ENCODE measurements around the gene ACTRT2. TPM values are rescaled to one million over a fixed set of nuclear protein-coding genes. Genes with fewer than 3 reads are reported as not detected.

The ACTRT2 gene
- total and polyA plus RNA-seq, 2 experiments from 2014 or later = not detected

GRCh38 chr1:3068564-3069431 is 47.5 kb downstream of the ACTRT2 start, which contains the start of gene PRDM16:
PRDM16 (plus strand) TSS chr1:3069203; CDS start chr1:3069260, 57 bp downstream.
- in situ Hi-C loops (cut with MboI) = no loop called here
- Histone ChIP-seq H3K27ac (no peak within 1 kb of the TSS), H3K27me3 (replicated peaks; ENCODE audit: insufficient read depth) (peaks cover 82% of the 10 kb centered on the region)

GRCh38 chr1:3069491-3070308 is 48.4 kb downstream of the ACTRT2 start:
- H3F3A ChIP-seq (ENCODE audit: insufficient read depth) = no peaks in the 10 kb centered on the region
- H3K4me2 ChIP-seq (ENCODE audit: unreplicated experiment) = peak overlapping the region; percentile 95
- peaks cover 82% of the 10 kb centered on the region for H3K27me3 ChIP-seq (replicated peaks; ENCODE audit: insufficient read depth)
- H3K4me1 ChIP-seq (ENCODE audit: insufficient read depth) = no peaks in the 10 kb centered on the region
- no peaks in the 10 kb centered on the region for H3K9me2 ChIP-seq (ENCODE audit: insufficient read depth)
- no peaks in the 10 kb centered on the region for H3K79me2 ChIP-seq (ENCODE audit: insufficient read depth)
- H3K27ac ChIP-seq = no peak overlapping the region
- H3K36me3 ChIP-seq (ENCODE audit: low read depth) = no peaks in the 10 kb centered on the region
- H3K9ac ChIP-seq = no peak overlapping the region
- H4K20me1 ChIP-seq (ENCODE audit: insufficient read depth) = no peaks in the 10 kb centered on the region
- WGBS, 2 experiments (ENCODE audit: low coverage in 1 of 2, low lambda C conversion rate in 2 of 2, missing lambda C conversion rate in 2 of 2) = 1 to 6% methylated on average over 16 to 81 of the region's 91 CpGs
- DNase-seq = peak; percentile 60
- TF ChIP-seq EZH2 (IDR thresholded peaks at IDR 0.05; ENCODE audit: insufficient read depth, poor library complexity, severe bottlenecking) = no peak
- 0 out of 2 replicates have a peak, but pooled peaks have one; percentile 59 for TF ChIP-seq EZH2phosphoT487 (IDR thresholded peaks at IDR 0.05; ENCODE audit: insufficient read depth, low read depth)
- in situ Hi-C loops (cut with MboI) = no loop called here
- peak overlapping the region; percentile 77 for H2AFZ ChIP-seq
- no peaks in the 10 kb centered on the region for H3K9me3 ChIP-seq (ENCODE audit: low read depth)
- H3K4me3 ChIP-seq = peak overlapping the region; percentile 74

More at GRCh38 chr1:3068564-3069431, 47.5 kb downstream of the ACTRT2 start, which contains the start of gene PRDM16:
- Histone ChIP-seq H3K4me1 (ENCODE audit: insufficient read depth) (no peaks in the 10 kb centered on the region), H3K4me3 (peak within 1 kb of the TSS; percentile 74), H3K4me2 (ENCODE audit: unreplicated experiment) (peak within 1 kb of the TSS; percentile 95), H3K36me3 (ENCODE audit: low read depth) (no peaks in the 10 kb centered on the region), H3F3A (ENCODE audit: insufficient read depth) (no peaks in the 10 kb centered on the region), H2AFZ (peak within 1 kb of the TSS; percentile 77), H4K20me1 (ENCODE audit: insufficient read depth) (no peaks in the 10 kb centered on the region), H3K9ac (no peak within 1 kb of the TSS), H3K9me3 (ENCODE audit: low read depth) (no peaks in the 10 kb centered on the region), H3K79me2 (ENCODE audit: insufficient read depth) (no peaks in the 10 kb centered on the region), H3K9me2 (ENCODE audit: insufficient read depth) (no peaks in the 10 kb centered on the region)
- peak; percentile 58 for DNase-seq
- 2 to 4% methylated on average over 31 to 103 of the region's 106 CpGs for WGBS, 2 experiments (ENCODE audit: low coverage in 1 of 2, low lambda C conversion rate in 2 of 2, missing lambda C conversion rate in 2 of 2)
- TF ChIP-seq EZH2phosphoT487 (IDR thresholded peaks at IDR 0.05; ENCODE audit: insufficient read depth, low read depth) (0 out of 2 replicates have a peak, but pooled peaks have one; percentile 78), EZH2 (IDR thresholded peaks at IDR 0.05; ENCODE audit: insufficient read depth, poor library complexity, severe bottlenecking) (peak; percentile 92)

- Histone ChIP-seq H2AFZ (no peak overlapping the region), H3K79me2 (ENCODE audit: insufficient read depth) (no peaks in the 10 kb centered on the region), H3K9me3 (ENCODE audit: low read depth) (no peaks in the 10 kb centered on the region), H3K4me2 (ENCODE audit: unreplicated experiment) (no peak overlapping the region), H3F3A (ENCODE audit: insufficient read depth) (no peaks in the 10 kb centered on the region), H3K4me3 (peak overlapping the region; percentile 74), H3K4me1 (ENCODE audit: insufficient read depth) (no peaks in the 10 kb centered on the region), H3K9ac (no peak overlapping the region), H4K20me1 (ENCODE audit: insufficient read depth) (no peaks in the 10 kb centered on the region), H3K36me3 (ENCODE audit: low read depth) (no peaks in the 10 kb centered on the region), H3K27me3 (replicated peaks; ENCODE audit: insufficient read depth) (peaks cover 81% of the 10 kb centered on the region), H3K9me2 (ENCODE audit: insufficient read depth) (no peaks in the 10 kb centered on the region), H3K27ac (no peak overlapping the region)
- TF ChIP-seq EZH2 (IDR thresholded peaks at IDR 0.05; ENCODE audit: insufficient read depth, poor library complexity, severe bottlenecking) (no peak), EZH2phosphoT487 (IDR thresholded peaks at IDR 0.05; ENCODE audit: insufficient read depth, low read depth) (no peak)
- 2% methylated on average over 16 to 28 of the region's 57 CpGs for WGBS, 2 experiments (ENCODE audit: low coverage in 1 of 2, low lambda C conversion rate in 2 of 2, missing lambda C conversion rate in 2 of 2)
- no peak for DNase-seq
- in situ Hi-C loops (cut with MboI) = no loop called here
Observed at GRCh38 chr1:3070309-3070643, 49.0 kb downstream of the ACTRT2 start.
